Esophagus (tissue), 2 donors: Measurements from ENCODE around the gene ERC2. TPM values are rescaled to one million over a fixed set of nuclear protein-coding genes. Genes with fewer than 3 reads are reported as not detected.

Source experiments
- H3K27ac ChIP-seq, 2 donors: one replicate each; pipeline ENCODE4 v1.5.1; 2013; ENCODE audit warnings: low read depth in 2 of 2, mild to moderate bottlenecking in 2 of 2, inconsistent platforms in 1 of 2, low read length in 1 of 2, moderate library complexity in 1 of 2
- H3K27me3 ChIP-seq, 2 donors: one replicate each; pipeline ENCODE4 v1.6.1; 2013; ENCODE audit warnings: low read length in 2 of 2, control low read depth in 1 of 2, mild to moderate bottlenecking in 1 of 2; ENCODE audit not compliant: insufficient read depth in 2 of 2, control insufficient read depth in 1 of 2
- H3K36me3 ChIP-seq, 2 donors: one replicate each; pipeline ENCODE4 v1.6.1; 2013; ENCODE audit warnings: low read length in 1 of 2; ENCODE audit not compliant: control insufficient read depth in 2 of 2, insufficient read depth in 2 of 2
- H3K4me1 ChIP-seq, 2 donors: one replicate each; pipeline ENCODE4 v1.6.1; 2013; ENCODE audit warnings: low read length in 1 of 2; ENCODE audit not compliant: control insufficient read depth in 2 of 2, insufficient read depth in 2 of 2
- H3K4me3 ChIP-seq, 2 donors: one replicate each; pipeline ENCODE4 v1.5.1; 2013; ENCODE audit warnings: low read length in 2 of 2, mild to moderate bottlenecking in 2 of 2, low read depth in 1 of 2, moderate library complexity in 1 of 2
- H3K9me3 ChIP-seq, 2 donors: one replicate each; pipeline ENCODE4 v1.6.1; 2013; ENCODE audit warnings: mild to moderate bottlenecking in 2 of 2, low read depth in 1 of 2, low read length in 1 of 2, moderate library complexity in 1 of 2; ENCODE audit not compliant: control insufficient read depth in 2 of 2, insufficient read depth in 1 of 2
- WGBS, 2 donors: extraction: QIAGEN DNeasy Blood & Tissue Kit; methylation state at CpG; one replicate each; pipeline ENCODE4 v1.1.7; 2013; 5-methylcytosine and 5-hydroxymethylcytosine counted together
- polyA plus RNA-seq, 2 donors: library from polyadenylated mRNA; stranded (reverse); fragments of 200-250 nt; gene quantifications; one replicate each; pipeline ENCODE4 v1.2.3, GENCODE V29; 2013
- donor health status: healthy with polysubstance abuse.
- donor health status: Bipolar disorder and iron deficiency.

ERC2 gene
- polyA plus RNA-seq, 2 donors = 0.18 to 0.20 TPM

DNA sequence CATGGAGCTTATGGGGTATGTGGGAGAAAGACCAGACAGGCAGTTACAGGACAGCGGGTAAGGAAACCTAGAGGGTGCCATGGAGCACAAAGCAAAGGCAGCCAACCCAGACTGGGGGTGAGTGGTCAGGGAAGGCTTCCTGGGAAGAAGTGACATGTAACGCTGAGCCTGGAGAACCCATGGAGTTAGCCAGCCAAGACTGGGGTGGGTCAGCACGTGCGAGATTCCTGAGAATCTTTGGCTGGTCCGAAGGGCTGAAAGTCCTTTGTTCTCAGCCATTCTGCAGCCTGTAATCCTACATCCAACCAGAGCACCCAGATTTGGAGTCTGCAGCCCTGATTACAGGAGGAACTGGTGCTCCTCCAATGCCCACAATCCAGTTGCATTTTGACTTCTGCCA lies 861.1 kb downstream of the ERC2 start:
- H3K27ac ChIP-seq = no peak overlapping the region
- no peaks in the 10 kb centered on the region for H3K36me3 ChIP-seq
- H3K9me3 ChIP-seq = no peaks in the 10 kb centered on the region
- H3K27me3 ChIP-seq = no peaks in the 10 kb centered on the region
- H3K4me1 ChIP-seq = no peaks in the 10 kb centered on the region
- 80 to 87% methylated on average over 5 of the region's 5 CpGs for WGBS, 2 donors
- H3K4me3 ChIP-seq = no peak overlapping the region

DNA sequence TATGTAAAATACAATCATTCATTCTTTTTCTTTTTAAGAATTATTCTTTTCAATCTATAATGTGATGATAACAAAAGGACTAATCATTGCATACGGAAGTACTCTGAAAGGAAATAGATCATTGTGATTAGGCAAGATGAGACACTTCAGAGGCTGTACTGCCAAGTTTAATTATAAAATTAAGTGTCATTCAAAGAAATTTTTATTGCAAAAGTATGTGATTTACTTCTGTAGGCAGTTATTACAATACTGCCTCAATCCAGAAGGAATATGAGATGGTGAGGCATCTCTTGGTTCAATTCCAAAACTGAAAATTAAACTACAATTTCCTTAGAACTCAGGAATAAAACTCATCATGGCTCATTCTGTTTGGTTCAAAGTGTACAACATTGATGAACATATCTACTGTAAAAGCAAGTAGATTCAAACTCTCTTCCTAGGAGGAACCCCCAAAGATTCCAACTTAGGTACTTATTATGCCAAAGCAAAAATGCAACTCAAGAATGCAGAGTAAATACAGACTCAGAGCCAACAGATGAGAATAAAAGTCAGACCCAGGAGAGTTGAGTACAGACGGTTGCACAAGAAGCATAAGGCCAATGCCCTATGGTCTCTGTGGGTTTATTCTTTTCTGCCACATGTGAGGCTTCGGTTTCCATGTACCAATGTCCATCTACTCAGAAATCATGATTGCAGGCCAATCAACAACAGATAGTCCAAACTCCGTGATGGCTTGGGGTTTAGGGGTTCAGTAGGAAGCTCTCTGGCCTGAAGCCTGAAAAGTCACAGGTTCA lies 862.6 kb downstream of the ERC2 start:
- H3K27ac ChIP-seq = no peak overlapping the region
- H3K4me1 ChIP-seq = peaks cover 0 to 2% of the 10 kb centered on the region in 2 donors
- no peaks in the 10 kb centered on the region for H3K36me3 ChIP-seq
- no peaks in the 10 kb centered on the region for H3K27me3 ChIP-seq
- WGBS, 2 donors = 80 to 87% methylated on average over 4 of the region's 4 CpGs
- no peaks in the 10 kb centered on the region for H3K9me3 ChIP-seq
- no peak overlapping the region for H3K4me3 ChIP-seq

DNA sequence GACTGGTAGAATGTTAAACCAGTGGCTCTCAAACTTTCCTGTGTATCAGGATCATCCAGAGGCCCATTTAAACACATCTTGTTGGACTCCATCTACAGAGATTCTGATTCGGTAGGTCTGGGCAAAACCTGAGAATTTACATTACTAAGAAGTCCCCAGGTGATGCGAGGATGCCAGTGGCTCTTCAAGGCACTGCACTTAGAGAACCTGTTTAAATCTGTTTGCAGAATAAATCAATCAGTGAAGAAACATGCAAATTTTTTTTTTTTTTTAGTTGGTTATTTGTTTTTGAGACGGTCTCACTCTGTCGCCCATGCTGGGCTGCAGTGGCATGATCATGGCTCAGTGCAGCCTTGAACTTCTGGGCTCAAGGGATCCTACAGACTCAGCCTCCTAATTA lies 863.4 kb downstream of the ERC2 start:
- 72 to 83% methylated on average over 4 of the region's 4 CpGs for WGBS, 2 donors
- no peak overlapping the region for H3K27ac ChIP-seq
- H3K4me3 ChIP-seq = no peak overlapping the region

DNA sequence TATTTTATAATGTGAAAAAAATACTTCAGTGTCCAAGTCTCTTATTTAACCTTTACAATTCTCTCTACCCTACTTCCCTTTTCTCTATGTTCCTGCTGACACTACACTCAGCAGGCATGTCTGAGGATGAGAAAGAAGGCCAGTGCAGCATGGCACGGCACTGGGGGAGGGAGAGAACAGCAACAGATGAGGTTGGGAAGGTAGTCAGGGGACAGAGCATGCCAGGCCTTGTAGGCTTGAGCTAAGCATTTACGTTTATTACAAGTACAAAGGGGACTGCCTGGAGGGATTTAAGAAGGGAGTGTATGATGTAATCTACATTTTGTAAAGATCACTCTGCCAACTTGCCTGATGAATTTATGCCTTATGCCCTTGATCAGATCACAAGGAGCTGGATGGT lies 863.9 kb downstream of the ERC2 start:
- Histone ChIP-seq H3K9me3 (no peaks in the 10 kb centered on the region), H3K27ac (no peak overlapping the region), H3K36me3 (no peaks in the 10 kb centered on the region), H3K4me1 (peaks cover 0 to 2% of the 10 kb centered on the region in 2 donors), H3K4me3 (no peak overlapping the region), H3K27me3 (no peaks in the 10 kb centered on the region)
- WGBS, 2 donors = 39 to 52% methylated on average over 2 of the region's 2 CpGs

More for the DNA sequence above, 863.4 kb downstream of the ERC2 start:
- H3K9me3 ChIP-seq = no peaks in the 10 kb centered on the region
- peaks cover 0 to 2% of the 10 kb centered on the region in 2 donors for H3K4me1 ChIP-seq
- no peaks in the 10 kb centered on the region for H3K27me3 ChIP-seq
- no peaks in the 10 kb centered on the region for H3K36me3 ChIP-seq

DNA sequence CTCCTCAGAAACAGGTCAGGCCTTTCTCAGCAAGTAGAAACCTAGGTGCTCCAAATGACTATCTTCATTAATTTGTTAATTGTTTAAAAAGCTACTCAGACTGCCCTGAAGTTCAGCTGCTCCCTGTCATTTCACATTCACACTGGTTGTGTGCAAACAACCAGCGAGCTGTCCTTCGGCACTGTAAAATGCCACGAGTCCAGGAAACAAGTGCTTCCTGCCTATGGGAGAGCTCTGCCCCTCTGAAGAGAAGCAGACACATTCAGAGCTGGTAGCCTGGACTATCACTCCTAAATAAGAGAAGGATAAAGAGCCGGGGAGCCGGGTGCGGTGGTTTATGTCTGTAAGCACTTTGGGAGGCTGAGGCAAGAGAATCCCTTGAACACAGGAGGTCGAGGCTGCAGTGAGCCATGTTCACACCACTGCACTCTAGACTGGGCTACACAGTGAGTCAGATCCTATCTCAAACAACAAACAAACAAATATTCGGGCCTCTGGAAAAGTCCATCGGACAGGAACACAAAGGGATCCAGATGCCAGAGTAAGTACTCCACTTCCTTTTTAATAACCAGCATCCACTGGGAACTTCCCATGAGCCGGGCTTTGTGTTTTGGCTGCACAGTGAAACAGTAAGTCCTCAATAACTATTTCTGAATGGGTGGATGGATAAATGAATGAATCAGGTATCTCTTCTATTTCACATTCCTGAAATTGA lies 866.7 kb downstream of the ERC2 start:
- no peaks in the 10 kb centered on the region for H3K36me3 ChIP-seq
- H3K27me3 ChIP-seq = no peaks in the 10 kb centered on the region
- no peak overlapping the region for H3K4me3 ChIP-seq
- H3K4me1 ChIP-seq = peaks cover 0 to 2% of the 10 kb centered on the region in 2 donors
- WGBS, 2 donors = 58 to 66% methylated on average over 10 of the region's 10 CpGs
- no peak overlapping the region for H3K27ac ChIP-seq
- no peaks in the 10 kb centered on the region for H3K9me3 ChIP-seq

DNA sequence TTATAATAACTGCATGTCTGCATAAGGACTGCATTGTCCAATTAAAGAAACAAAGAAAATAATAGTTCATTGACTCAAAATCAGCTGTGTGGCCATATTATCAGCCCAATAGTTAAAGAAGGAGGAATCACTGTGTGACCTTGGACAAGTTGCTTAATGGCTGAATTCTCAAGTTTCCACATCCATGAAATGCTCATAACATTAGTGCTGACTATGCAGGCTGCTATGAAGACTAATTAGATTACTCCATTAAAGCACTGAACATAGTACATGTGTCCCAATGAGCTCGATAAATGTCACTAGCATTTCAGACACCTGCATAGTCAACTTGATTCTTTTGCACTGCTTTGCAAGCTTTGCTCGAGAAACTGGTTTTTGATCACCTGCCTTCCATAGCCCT lies 870.0 kb downstream of the ERC2 start:
- no peaks in the 10 kb centered on the region for H3K9me3 ChIP-seq
- H3K4me3 ChIP-seq = no peak overlapping the region
- no peak overlapping the region for H3K27ac ChIP-seq
- peaks cover 0 to 2% of the 10 kb centered on the region in 2 donors for H3K4me1 ChIP-seq
- no peaks in the 10 kb centered on the region for H3K36me3 ChIP-seq
- WGBS, 2 donors = 86 to 87% methylated on average over 2 of the region's 2 CpGs
- no peaks in the 10 kb centered on the region for H3K27me3 ChIP-seq

DNA sequence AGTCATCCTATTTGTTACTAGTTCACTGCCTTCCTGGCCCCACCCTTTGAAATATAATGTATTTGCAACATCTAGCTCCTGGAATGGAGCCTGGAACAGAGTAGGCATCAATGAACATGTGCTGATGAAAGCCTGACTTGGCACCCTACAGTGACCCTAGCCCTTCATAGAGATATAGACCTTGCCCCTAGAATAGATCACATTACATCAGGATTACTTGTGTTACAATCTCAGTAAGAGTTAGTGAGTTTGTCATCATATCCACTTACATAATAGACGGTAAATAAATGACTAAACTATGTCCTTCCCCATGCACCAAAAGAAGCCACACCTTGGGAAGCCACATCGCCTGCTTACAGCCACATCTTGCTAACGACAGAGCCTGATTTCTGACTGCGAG lies 870.6 kb downstream of the ERC2 start:
- H3K36me3 ChIP-seq = no peaks in the 10 kb centered on the region
- no peak overlapping the region for H3K27ac ChIP-seq
- H3K4me3 ChIP-seq = no peak overlapping the region
- peaks cover 0 to 2% of the 10 kb centered on the region in 2 donors for H3K4me1 ChIP-seq
- no peaks in the 10 kb centered on the region for H3K9me3 ChIP-seq
- WGBS, 2 donors = 80 to 83% methylated on average over 4 of the region's 4 CpGs
- no peaks in the 10 kb centered on the region for H3K27me3 ChIP-seq

DNA sequence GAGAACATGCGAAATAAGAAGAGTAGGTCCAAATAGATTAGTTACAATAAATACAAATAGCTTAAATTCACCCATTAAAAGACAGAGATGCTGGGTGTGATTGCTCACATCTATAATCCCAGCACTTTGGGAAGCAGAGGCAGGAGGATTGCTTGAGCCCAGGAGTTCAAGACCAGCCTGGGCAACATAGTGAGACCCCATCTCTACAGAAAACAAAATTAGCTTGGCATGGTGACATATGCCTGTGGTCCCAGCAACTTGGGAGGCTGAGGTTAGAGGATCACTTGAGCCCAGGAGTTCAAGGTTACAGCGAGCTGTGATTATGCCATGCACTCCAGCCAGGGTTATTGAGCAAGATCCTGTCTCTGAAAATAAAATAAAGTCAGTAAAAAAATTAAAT lies 872.1 kb downstream of the ERC2 start:
- Histone ChIP-seq H3K4me3 (no peak overlapping the region), H3K27me3 (no peaks in the 10 kb centered on the region), H3K36me3 (no peaks in the 10 kb centered on the region), H3K4me1 (peaks cover 0 to 2% of the 10 kb centered on the region in 2 donors), H3K9me3 (no peaks in the 10 kb centered on the region), H3K27ac (no peak overlapping the region)
- WGBS, 2 donors = 89 to 91% methylated on average over 2 of the region's 2 CpGs

DNA sequence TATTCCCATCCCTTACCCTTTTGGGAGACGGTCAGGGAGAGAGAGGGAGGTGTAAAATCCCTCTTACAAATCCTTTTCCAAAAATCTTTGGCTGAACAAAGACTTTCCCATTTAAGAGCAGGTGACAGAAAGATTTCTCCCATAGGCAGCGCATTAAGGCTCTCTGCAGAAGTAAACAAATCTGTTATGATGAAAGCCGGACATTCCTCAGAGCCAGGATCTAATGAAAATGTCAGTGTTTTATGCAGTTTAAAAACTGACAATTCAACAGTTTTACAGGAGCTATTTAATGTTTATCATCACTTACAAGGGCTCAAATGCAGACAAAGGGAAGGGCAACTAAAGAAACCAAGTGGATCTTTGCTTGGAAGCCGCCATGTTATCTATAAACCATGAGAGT lies 872.8 kb downstream of the ERC2 start:
- H3K4me1 ChIP-seq = no peaks in the 10 kb centered on the region
- no peaks in the 10 kb centered on the region for H3K9me3 ChIP-seq
- no peak overlapping the region for H3K27ac ChIP-seq
- 72% methylated on average over 4 of the region's 4 CpGs for WGBS, 2 donors
- H3K4me3 ChIP-seq = no peak overlapping the region
- no peaks in the 10 kb centered on the region for H3K36me3 ChIP-seq
- H3K27me3 ChIP-seq = no peaks in the 10 kb centered on the region
